Testis (tissue), 2 donors: ENCODE measurements around the gene MLH3.

ENCODE experiments used
- CTCF ChIP-seq, 3 experiments: fragments of 450-650 bp in 2 of 3; fragments of 200-600 bp in 1 of 3; sonication (generic) in 1 of 3; IDR thresholded peaks; one replicate each; pipeline ENCODE4 v1.5.1; 2016 to 2019; ENCODE audit warnings: antibody characterized with exemption in 3 of 3, mild to moderate bottlenecking in 2 of 3, moderate library complexity in 1 of 3
- POLR2A ChIP-seq: fragments of 450-650 bp; IDR thresholded peaks from one replicate; pipeline ENCODE4 v1.6.1; 2017; ENCODE audit warnings: antibody characterized with exemption, mild to moderate bottlenecking, moderate library complexity

DNA sequence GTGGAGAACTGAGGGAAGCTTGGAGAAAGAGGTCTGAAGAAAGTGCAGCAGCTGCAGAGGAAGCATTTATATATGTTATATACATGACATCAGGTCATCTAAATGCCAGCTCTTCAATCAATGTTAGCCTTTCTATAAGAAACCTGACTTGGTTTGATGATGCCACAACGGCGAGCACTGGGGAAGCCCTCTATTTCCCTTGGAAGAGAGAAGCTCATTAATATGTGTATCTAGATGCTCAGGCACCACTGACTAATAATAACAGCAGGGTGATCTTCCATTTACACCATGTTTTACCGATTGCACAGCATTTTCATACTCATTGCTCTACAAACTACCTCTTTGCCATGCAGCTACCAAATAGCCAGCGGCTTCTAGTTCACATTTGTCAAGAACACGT is 11.7 kb upstream of the MLH3 start:
- TF ChIP-seq CTCF (IDR thresholded peaks at IDR 0.05) = no peak
- TF ChIP-seq POLR2A = no peak
